ENCODE measurements around the gene PHF3.
A peak's percentile ranks its signal among the peaks of the same experiment; 100 is the strongest.
"Not testable (repeated sequence)": the region's sequence is repeated elsewhere in the genome, so short reads cannot be mapped to it uniquely, and the experiment has no call there.

Gene PHF3

GRCh38 chr6:63738190-63738589 lies 102.6 kb downstream of the PHF3 start:
- not testable (repeated sequence) for ATAC-seq (replicated peaks); H3K4me3 Mint-ChIP-seq; DNase-seq; H3K27me3 Mint-ChIP-seq; H3K27ac Mint-ChIP-seq; H3K4me1 Mint-ChIP-seq (ENCODE audit: low read depth in 2 of 2); H3K9me3 Mint-ChIP-seq; H3K36me3 Mint-ChIP-seq (ENCODE audit: insufficient read depth)

- Mint-ChIP-seq H3K27ac (no peak overlapping the region), H3K36me3 (ENCODE audit: insufficient read depth) (no peaks in the 10 kb centered on the region), H3K4me1 (ENCODE audit: low read depth in 2 of 2) (peaks cover 0 to 4% of the 10 kb centered on the region in 2 donors), H3K27me3 (no peaks in the 10 kb centered on the region), H3K4me3 (no peak overlapping the region), H3K9me3 (peaks cover 0 to 2% of the 10 kb centered on the region in 2 donors)
- ATAC-seq (replicated peaks) (no peak), DNase-seq (no peak)
Measured at GRCh38 chr6:63739094-63739687, 103.6 kb downstream of the PHF3 start.

- Mint-ChIP-seq H3K36me3 (ENCODE audit: insufficient read depth) (no peaks in the 10 kb centered on the region), H3K27me3 (no peaks in the 10 kb centered on the region), H3K4me1 (ENCODE audit: low read depth in 2 of 2) (peaks cover 0 to 4% of the 10 kb centered on the region in 2 donors), H3K9me3 (peaks cover 0 to 2% of the 10 kb centered on the region in 2 donors), H3K4me3 (no peak overlapping the region), H3K27ac (no peak overlapping the region)
- ATAC-seq (replicated peaks) (no peak), DNase-seq (no peak)
Measured at GRCh38 chr6:63740709-63741108, 105.1 kb downstream of the PHF3 start.

GRCh38 chr6:63742060-63742459 lies 106.5 kb downstream of the PHF3 start:
- Mint-ChIP-seq H3K4me3 (no peak overlapping the region), H3K9me3 (peaks cover 5 to 6% of the 10 kb centered on the region in 2 donors), H3K27me3 (peaks cover 0 to 10% of the 10 kb centered on the region in 2 donors), H3K36me3 (ENCODE audit: insufficient read depth) (no peaks in the 10 kb centered on the region), H3K27ac (no peak overlapping the region), H3K4me1 (ENCODE audit: low read depth in 2 of 2) (peaks cover 0 to 4% of the 10 kb centered on the region in 2 donors)
- ATAC-seq (replicated peaks) (no peak), DNase-seq (no peak)

- Mint-ChIP-seq H3K4me3 (no peak overlapping the region), H3K27ac (no peak overlapping the region), H3K9me3 (peaks cover 6 to 9% of the 10 kb centered on the region in 2 donors), H3K4me1 (ENCODE audit: low read depth in 2 of 2) (peaks cover 0 to 4% of the 10 kb centered on the region in 2 donors), H3K27me3 (peaks cover 12 to 20% of the 10 kb centered on the region in 2 donors), H3K36me3 (ENCODE audit: insufficient read depth) (no peaks in the 10 kb centered on the region)
- ATAC-seq (replicated peaks) = no peak
- DNase-seq = no peak
Measured at GRCh38 chr6:63743691-63744090, 108.1 kb downstream of the PHF3 start.

GRCh38 chr6:63744810-63745209 lies 109.2 kb downstream of the PHF3 start:
- H3K27me3 Mint-ChIP-seq = peaks cover 22 to 31% of the 10 kb centered on the region in 2 donors
- no peak for ATAC-seq (replicated peaks)
- H3K27ac Mint-ChIP-seq = no peak overlapping the region
- peaks cover 0 to 4% of the 10 kb centered on the region in 2 donors for H3K4me1 Mint-ChIP-seq (ENCODE audit: low read depth in 2 of 2)
- no peaks in the 10 kb centered on the region for H3K36me3 Mint-ChIP-seq (ENCODE audit: insufficient read depth)
- peaks cover 6 to 13% of the 10 kb centered on the region in 2 donors for H3K9me3 Mint-ChIP-seq
- DNase-seq = no peak
- H3K4me3 Mint-ChIP-seq = no peak overlapping the region

GRCh38 chr6:63745784-63746183 lies 110.2 kb downstream of the PHF3 start:
- Mint-ChIP-seq H3K4me1 (ENCODE audit: low read depth in 2 of 2) (no peaks in the 10 kb centered on the region), H3K27me3 (peaks cover 22 to 33% of the 10 kb centered on the region in 2 donors), H3K4me3 (no peak overlapping the region), H3K27ac (no peak overlapping the region), H3K9me3 (peaks cover 4 to 13% of the 10 kb centered on the region in 2 donors), H3K36me3 (ENCODE audit: insufficient read depth) (no peaks in the 10 kb centered on the region)
- ATAC-seq (replicated peaks) (no peak), DNase-seq (no peak)

GRCh38 chr6:63750400-63750799 lies 114.8 kb downstream of the PHF3 start:
- Mint-ChIP-seq H3K36me3 (ENCODE audit: insufficient read depth) (no peaks in the 10 kb centered on the region), H3K9me3 (peaks cover 4 to 13% of the 10 kb centered on the region in 2 donors), H3K27me3 (peaks cover 22 to 33% of the 10 kb centered on the region in 2 donors), H3K4me1 (ENCODE audit: low read depth in 2 of 2) (no peaks in the 10 kb centered on the region), H3K4me3 (no peak overlapping the region), H3K27ac (no peak overlapping the region)
- DNase-seq (no peak), ATAC-seq (replicated peaks) (no peak)

GRCh38 chr6:63757275-63757674 lies 121.7 kb downstream of the PHF3 start:
- not testable (repeated sequence) for DNase-seq; ATAC-seq (replicated peaks); H3K27me3 Mint-ChIP-seq; H3K4me1 Mint-ChIP-seq (ENCODE audit: low read depth in 2 of 2); H3K36me3 Mint-ChIP-seq (ENCODE audit: insufficient read depth); H3K9me3 Mint-ChIP-seq; H3K4me3 Mint-ChIP-seq; H3K27ac Mint-ChIP-seq

- ATAC-seq (replicated peaks) = no peak
- Mint-ChIP-seq H3K9me3 (no peaks in the 10 kb centered on the region), H3K4me3 (no peak overlapping the region), H3K36me3 (ENCODE audit: insufficient read depth) (no peaks in the 10 kb centered on the region), H3K27ac (no peak overlapping the region), H3K4me1 (ENCODE audit: low read depth in 2 of 2) (no peaks in the 10 kb centered on the region), H3K27me3 (no peaks in the 10 kb centered on the region)
- no peak for DNase-seq
Measured at GRCh38 chr6:63757826-63758225, 122.2 kb downstream of the PHF3 start.

GRCh38 chr6:63759605-63760105 lies 124.1 kb downstream of the PHF3 start:
- Mint-ChIP-seq H3K9me3 (no peaks in the 10 kb centered on the region), H3K36me3 (ENCODE audit: insufficient read depth) (no peaks in the 10 kb centered on the region), H3K4me3 (no peak overlapping the region), H3K4me1 (ENCODE audit: low read depth in 2 of 2) (no peaks in the 10 kb centered on the region), H3K27me3 (no peaks in the 10 kb centered on the region), H3K27ac (no peak overlapping the region)
- DNase-seq (no peak), ATAC-seq (replicated peaks) (no peak)

GRCh38 chr6:63760199-63760598 lies 124.6 kb downstream of the PHF3 start:
- no peak for ATAC-seq (replicated peaks)
- no peaks in the 10 kb centered on the region for H3K9me3 Mint-ChIP-seq
- H3K27ac Mint-ChIP-seq = no peak overlapping the region
- no peak overlapping the region for H3K4me3 Mint-ChIP-seq
- no peak for DNase-seq
- no peaks in the 10 kb centered on the region for H3K27me3 Mint-ChIP-seq
- no peaks in the 10 kb centered on the region for H3K36me3 Mint-ChIP-seq (ENCODE audit: insufficient read depth)
- H3K4me1 Mint-ChIP-seq (ENCODE audit: low read depth in 2 of 2) = no peaks in the 10 kb centered on the region

- Mint-ChIP-seq H3K36me3 (ENCODE audit: insufficient read depth) (no peaks in the 10 kb centered on the region), H3K9me3 (no peaks in the 10 kb centered on the region), H3K4me3 (no peak overlapping the region), H3K4me1 (ENCODE audit: low read depth in 2 of 2) (no peaks in the 10 kb centered on the region), H3K27ac (no peak overlapping the region), H3K27me3 (peaks cover 11 to 18% of the 10 kb centered on the region in 2 donors)
- DNase-seq = peak in 1 of 3 experiments; percentile 8
- no peak for ATAC-seq (replicated peaks)
Measured at GRCh38 chr6:63764318-63764916, 128.8 kb downstream of the PHF3 start.
